Measurements from ENCODE around the gene SLC26A8.

The SLC26A8 gene, protein sequence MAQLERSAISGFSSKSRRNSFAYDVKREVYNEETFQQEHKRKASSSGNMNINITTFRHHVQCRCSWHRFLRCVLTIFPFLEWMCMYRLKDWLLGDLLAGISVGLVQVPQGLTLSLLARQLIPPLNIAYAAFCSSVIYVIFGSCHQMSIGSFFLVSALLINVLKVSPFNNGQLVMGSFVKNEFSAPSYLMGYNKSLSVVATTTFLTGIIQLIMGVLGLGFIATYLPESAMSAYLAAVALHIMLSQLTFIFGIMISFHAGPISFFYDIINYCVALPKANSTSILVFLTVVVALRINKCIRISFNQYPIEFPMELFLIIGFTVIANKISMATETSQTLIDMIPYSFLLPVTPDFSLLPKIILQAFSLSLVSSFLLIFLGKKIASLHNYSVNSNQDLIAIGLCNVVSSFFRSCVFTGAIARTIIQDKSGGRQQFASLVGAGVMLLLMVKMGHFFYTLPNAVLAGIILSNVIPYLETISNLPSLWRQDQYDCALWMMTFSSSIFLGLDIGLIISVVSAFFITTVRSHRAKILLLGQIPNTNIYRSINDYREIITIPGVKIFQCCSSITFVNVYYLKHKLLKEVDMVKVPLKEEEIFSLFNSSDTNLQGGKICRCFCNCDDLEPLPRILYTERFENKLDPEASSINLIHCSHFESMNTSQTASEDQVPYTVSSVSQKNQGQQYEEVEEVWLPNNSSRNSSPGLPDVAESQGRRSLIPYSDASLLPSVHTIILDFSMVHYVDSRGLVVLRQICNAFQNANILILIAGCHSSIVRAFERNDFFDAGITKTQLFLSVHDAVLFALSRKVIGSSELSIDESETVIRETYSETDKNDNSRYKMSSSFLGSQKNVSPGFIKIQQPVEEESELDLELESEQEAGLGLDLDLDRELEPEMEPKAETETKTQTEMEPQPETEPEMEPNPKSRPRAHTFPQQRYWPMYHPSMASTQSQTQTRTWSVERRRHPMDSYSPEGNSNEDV

DNA sequence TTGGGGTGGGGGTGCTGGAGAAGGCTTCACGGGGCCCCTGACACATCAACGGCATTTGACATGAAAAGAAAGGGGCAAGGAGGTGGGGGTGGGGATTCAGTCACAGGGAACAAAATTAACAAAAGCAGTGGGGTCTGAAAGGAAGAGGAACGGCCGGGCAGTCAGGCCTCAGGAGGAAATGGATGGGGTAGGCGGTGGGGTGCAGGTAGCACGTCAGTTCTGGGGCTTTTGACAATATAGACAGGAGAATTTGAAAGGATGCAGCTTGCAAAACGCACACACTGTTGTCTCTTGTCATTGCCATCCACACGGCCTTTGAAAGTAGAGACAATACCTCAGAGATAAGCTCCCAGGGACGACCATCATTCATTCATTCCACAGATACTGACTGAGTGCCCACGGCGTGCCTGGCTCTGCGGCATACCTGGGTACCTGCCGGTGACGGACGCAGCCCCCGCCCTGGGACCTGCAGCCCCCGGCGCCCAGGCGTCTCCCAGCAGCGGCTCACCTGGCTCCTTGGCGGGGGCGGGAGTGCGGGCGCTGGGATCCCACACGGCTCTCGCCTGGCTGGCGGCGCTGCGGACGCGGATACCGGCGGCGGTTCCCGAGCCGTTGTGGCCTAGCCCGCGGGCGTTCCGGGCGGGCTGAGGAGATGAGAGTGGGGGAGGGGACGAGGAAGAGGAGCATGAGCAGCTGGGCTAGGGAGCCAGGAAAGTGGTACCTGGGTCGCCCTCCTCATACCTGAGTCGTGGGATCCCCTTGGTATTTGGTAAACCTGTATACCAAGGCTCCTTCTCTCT, at the start of gene SLC26A8:
TSS of gene SLC26A8 (minus strand) at position 646 of the 800 bp plus-strand sequence. CDS start 4,934 bp downstream, outside the sequence.
- DNase-seq (ENCODE audit: low spot score), result no peak

DNA sequence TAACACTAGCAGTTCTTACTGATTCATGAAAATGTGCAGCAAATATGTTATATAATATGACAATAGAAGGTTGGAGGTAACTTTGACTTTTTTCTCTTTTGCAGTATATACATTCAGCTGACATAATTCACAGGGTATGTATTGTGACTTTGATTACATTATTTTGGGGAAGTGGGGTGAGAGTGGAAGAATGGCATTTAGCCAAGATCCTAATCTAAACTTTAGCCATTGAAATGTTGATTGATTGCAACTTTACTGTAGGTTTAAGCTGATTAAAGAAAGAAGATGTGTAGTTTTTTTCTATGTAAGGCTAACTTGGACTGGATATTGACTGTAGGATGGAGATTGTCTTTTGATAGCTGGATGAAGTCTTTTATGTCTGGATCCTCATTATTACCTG, 49.1 kb upstream of the SLC26A8 start:
- no peak for DNase-seq (ENCODE audit: low spot score)

DNA sequence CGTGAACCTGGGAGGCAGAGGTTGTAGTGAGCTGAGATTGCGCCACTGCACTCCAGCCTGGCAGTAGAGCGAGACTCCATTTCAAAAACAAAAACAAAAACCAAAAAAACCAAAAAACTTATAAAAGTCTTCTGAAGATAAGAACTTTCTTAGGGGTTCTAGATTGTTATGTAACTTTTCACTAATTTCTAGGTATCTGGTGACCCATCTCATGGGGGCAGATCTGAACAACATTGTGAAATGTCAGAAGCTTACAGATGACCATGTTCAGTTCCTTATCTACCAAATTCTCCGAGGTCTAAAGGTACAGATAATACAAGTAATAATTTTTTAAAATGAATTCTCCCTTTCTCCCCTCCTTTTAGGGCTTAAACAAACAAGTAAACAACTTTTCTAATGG, 48.2 kb upstream of the SLC26A8 start:
- no peak for DNase-seq (ENCODE audit: low spot score)

DNA sequence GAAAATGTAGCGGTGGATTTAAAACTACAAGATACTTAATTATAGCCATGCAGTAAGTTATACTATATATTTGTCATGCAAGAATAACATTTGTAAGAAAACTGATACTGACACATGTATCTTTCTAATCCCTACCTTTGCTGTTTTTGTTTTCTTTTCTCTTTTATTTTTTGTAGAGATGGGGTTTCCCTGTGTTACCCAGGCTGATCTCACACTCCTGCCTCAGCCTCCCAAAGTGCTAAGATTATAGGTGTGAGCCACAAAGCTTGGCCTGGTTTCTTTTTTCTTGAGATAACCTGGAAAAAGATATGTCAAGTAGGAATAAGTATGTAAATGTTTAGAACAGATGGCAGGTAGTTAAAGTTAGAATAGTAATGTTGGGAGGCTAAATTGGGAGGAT, 47.3 kb upstream of the SLC26A8 start:
- no peak for DNase-seq (ENCODE audit: low spot score)

DNA sequence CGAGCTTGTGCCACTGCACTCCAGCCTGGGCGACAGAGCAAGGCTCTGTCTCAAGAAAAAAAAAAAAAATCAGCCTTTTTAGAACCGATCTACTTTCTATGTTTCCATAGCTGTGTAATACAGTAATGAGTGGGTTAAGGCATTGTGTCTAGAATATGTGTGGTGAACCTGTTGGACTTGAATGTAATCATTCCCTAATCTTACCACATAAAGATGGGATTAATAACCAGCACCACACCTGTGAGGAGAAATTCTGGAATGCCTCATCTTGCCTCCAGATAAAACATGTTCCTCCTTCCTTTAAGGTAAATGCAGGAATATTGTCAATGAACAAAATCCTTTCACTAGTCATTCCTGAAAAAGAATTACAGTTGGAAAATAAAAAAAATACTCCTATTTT, 46.8 kb upstream of the SLC26A8 start:
- DNase-seq (ENCODE audit: low spot score), result no peak

DNA sequence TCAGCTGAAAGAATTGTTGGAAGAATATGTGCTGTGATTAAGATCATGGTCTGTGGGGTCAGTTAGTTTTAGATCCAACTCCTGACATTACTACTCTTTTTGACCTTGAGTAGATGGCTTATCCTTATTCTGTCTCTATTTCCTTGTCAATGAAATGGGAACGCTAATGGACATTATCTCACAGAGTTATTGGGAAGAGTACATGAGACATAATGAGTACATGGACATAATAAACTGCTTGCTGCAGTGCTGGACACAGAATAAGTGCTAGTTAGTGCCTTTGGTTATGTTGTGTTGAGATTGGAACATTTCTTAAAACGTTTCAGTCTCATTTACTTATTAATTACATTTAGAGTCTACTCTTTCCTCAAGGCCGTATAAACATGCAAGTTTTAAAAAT, 45.8 kb upstream of the SLC26A8 start:
- no peak for DNase-seq (ENCODE audit: low spot score)

DNA sequence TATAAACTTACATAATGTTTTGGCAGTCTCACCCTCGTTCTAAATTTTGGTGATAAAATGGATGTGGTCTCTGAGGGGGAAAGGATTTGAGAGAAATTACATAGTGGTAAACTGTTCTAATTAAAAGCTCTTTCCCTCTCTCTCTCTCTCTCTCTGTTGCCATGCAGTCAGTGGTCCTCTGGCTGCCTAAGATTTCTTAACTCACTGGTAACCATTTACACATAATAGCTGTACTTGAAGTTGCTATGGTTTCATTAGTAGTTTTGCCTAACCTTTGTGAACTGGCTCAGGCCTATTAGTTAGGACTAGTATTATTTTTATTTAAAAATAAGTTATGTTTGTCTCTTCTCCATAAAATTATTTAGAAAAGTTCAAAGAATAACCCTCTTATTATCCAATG, 45.1 kb upstream of the SLC26A8 start:
- no peak for DNase-seq (ENCODE audit: low spot score)

DNA sequence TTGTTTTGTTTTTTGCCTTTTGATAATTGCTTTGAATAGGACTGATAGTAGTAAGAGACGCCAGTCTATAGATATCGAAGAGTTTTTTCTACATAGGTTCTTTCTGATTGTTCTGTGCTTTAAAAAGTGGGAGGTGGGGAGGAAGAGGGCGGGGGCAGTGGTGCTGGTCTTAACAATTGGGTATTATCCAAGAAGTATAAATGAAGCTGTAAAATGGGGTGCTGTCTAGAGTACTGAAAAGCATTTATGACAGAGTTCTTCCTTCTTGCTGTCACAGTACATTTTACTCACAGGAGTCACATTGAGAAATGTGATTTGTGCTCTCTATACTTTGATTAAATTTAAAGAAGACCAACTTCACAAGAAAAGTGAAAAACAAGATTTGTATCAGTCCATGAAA, 44.1 kb upstream of the SLC26A8 start:
- no peak for DNase-seq (ENCODE audit: low spot score)

DNA sequence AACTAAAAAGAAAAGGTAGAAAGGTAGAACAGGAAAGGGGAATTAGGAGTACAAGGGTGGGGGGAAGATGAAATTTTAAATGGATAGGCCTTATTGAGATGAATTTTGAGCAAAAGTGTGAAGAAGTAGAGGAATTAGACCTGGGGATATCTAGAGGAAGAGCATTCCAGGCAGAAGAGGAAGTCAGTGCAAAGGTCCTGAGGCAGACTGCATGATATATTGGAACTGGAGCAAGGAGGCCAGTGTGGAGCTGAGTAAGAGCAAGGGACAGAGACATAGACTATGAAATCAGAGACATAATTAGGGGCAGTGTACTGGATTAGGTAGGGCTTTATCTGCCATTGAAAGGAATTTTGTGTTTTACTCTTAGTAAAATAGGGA, 43.6 kb upstream of the SLC26A8 start:
- DNase-seq (ENCODE audit: low spot score), result no peak

DNA sequence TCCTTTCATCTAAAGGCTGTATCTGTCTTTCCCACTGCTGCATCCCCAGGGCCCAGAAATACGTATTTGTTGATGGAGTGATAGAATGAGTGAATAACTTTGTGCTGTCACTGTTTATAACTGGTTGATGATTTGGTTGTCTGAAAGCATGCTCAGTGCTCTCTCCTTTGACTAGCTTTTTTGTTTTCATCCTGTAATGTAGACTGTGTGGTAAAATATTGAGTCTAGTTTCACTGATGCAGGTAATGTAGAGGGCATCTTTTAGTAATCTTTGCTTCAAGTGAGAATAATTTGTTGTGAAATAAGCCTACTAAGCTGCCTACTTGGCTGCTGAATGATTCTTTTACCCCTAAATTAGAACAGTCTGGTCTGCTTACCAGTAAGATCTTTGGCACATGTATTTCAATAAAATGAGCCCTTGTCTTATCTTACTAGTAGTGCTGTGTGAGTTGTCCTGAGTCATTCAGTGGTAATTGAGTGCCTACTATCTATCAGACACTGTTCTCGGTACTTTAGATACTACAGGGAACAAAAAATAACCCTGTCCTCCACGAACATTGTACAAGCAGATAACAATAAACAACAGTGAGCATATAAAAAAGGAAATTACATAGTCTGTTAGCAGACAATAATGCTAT, 43.1 kb upstream of the SLC26A8 start:
- no peak for DNase-seq (ENCODE audit: low spot score)

DNA sequence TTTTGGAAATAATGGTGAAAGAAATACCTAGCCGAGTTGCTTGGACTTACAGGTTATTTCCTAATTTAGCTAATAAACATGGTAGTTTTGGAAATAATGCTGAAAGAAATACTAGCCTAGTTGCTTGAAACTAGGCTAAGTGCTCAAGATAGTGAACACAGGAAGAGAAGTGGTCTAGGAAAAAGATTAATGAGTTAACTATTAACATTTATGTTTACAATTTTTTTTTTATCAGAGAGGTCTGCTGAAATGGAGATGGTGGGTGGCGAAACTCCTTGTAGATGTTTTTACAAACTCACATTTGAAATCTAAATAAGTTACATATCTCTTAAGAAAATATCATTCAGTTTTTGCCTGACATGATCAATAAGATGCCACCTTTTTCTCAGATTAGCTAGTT, 42.4 kb upstream of the SLC26A8 start:
- DNase-seq (ENCODE audit: low spot score), result no peak

DNA sequence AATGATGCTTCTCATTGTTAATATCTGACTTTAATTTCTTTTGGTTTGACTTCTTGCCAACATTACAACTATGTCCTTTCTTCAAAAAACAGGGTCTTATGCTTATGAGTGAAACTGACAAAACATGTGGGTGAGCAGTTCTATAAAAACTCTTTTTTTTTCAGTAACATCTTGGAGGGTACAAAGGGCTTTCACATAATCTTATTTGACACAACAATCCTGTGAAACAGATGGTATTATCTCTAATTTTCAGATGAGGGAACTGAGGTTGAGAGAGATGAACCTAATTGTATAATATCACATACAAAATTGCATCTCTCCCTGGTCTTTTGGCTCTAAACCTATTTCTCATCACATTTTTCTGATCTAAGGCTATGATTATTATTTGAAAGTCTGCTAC, 41.5 kb upstream of the SLC26A8 start:
- DNase-seq (ENCODE audit: low spot score), result no peak

DNA sequence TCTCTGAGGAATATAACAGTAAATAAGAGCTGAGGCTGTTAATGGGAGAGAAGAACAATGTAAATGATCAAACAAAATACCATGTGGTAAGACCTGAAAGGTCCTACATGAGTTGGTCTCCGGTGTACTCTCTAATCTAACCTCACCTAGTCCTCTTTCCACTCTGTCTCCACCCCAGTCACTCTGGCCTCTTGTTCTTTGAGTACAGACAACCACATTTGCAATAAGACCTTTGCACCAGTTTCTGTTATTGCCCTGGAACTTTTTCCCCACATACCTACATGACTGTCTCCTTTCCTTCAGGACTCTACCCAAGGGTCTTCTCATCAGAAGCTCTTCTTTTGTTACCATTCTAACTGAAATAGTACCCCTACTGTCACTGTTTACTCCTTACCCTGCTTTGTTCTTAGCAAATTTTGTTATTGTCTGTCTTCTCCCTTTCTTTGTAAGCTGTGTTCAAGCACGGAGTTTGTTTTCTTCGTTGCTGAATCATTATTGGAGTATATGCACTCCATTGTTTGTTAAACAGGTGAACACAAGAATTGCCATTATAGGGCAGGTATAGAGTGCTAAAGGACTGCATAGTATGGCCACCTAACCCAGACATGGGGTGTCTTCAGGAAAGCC, 40.4 kb upstream of the SLC26A8 start:
- DNase-seq (ENCODE audit: low spot score), result no peak

DNA sequence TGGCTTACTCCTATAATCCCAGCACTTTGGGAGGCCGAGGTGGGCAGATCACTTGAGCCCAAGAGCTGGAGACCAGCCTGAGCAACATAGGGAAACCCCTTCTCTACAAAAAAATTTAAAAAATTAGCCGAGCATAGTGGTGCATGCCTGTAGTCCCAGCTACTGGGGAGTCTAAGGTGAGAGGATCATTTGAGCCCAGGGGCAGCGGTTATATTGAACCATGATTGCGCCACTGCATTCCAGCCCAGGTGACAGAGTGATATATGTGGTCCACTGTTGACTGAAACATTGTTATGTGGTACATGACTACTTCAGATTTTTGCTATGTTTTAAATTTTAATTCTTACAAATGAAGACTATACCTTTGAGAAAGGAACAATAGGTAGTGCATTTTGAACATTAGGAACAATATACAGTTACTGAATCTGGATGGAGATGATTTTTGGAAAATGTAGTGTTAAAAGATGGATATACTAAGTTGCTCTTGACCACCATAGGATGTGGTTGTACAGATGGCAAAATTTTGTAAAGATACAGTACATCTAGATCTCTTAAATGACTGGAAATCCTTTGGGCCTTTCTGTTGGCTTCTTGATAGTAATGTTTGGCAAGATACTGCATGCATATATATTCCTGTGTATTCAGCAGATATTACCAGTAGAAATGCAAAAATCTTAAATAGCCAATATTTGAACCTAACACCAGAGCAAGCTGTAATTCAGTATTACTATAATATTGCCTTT, 39.0 kb upstream of the SLC26A8 start:
- DNase-seq (ENCODE audit: low spot score), result no peak

DNA sequence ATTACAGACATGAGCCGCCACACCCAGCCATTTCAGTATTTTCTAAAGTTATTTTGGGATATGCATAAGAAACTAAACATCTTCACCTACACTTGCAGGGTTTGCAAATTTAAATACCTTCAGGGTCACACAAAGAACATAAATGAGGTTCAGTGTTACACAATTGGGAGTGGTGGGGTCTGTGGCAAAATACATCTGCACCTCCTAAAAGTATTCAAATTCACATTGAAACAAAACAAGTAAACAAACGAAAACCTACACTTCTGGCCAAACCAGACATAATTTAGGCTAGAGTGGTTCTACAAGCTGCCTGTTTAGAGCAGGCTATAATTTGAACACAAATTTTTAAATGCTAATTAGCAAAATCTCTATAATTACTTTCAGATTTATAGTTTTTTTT, 37.8 kb upstream of the SLC26A8 start:
- DNase-seq (ENCODE audit: low spot score), result no peak

DNA sequence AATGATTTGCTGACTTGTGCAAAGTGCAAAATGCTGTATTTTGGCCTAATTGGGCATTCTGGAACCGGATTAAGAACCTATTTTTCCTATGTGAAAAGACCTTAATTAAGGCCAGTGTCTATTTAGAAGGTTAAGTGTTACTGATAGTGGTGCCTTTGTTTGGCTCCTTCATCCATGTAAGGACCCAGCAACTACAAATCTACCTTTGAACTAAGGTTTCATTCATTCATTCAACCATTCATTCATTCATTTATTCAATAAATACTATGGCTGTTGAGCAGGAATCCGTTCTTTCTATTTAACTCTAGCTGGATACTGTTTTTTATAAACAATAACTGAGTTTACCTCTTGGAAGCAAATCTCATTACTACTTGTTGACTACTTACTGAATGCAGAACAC, 36.8 kb upstream of the SLC26A8 start:
- DNase-seq (ENCODE audit: low spot score), result no peak

DNA sequence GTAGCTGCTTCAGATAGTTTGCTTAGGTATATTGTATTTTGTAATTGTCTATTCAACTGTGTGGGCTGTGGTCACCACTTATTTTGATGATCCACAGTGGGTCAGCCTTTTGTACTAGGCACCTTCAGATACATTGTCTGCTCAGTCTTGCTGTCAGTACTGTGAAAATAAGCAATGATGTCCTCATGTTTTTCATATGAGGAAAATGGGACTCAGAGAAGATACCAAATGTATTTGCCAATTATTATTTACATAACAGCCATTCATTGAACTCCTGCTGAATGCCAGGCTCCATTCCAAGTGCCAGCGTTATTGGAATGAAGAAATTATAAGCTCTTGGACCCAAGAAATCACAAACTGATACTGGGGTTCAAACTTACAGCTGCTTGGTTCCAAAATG, 31.7 kb upstream of the SLC26A8 start:
- DNase-seq (ENCODE audit: low spot score), result no peak

DNA sequence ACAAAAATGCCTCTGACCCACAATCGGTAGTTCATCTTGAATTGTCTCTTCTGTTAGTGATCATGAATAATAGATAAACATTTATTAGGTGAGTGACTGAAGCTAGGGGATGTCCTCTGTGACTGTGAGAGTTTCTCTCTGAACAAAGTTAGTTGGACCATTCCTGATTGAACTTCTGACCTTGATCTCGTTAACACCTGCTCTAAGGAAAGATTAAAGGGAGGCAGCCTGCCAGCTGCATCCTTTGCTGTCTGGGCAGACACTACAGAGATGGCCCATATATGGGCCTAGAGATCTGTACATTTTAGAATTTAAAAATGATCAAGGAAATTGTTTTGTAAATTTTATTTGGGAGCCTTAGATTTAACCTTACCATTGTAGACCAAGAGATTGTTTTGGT, 30.5 kb upstream of the SLC26A8 start:
- no peak for DNase-seq (ENCODE audit: low spot score)

DNA sequence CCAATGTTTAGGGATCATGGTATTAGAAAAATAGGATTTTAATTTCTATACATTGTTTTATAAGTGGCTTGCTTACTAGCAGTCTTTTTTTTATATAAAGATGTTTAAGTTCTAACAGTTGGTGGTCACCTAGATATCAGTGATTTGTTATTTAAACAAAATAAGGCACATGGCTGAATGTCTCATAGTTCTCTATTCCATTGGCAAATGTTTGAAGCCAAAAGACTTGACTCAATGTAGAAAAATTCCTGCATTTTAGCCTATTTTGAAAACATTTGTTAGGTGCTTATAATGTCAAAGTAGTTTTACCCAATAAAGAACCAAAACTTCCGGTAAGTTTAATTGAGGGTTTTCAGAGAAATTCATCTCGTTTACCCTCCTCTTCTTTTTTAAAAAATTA, 30.0 kb upstream of the SLC26A8 start:
- no peak for DNase-seq (ENCODE audit: low spot score)

DNA sequence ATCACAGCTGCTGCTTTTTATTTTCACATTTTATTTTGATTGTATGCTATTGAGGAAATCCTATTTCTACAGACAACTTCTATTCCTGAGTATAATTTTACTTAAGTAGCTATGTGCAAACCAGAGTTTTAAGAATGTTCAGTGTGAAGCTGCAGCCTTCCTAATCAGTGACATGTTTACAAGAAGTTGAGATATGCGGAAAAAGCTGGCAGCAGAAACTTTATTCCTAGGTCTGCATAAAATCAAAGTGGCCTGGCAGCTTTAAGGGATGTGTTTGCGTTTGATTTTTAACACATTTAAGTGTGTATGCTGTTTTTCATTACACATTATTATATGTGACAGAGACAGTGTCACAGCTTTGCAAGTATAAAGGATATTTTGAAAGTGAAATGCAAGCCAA, 29.4 kb upstream of the SLC26A8 start:
- no peak for DNase-seq (ENCODE audit: low spot score)

DNA sequence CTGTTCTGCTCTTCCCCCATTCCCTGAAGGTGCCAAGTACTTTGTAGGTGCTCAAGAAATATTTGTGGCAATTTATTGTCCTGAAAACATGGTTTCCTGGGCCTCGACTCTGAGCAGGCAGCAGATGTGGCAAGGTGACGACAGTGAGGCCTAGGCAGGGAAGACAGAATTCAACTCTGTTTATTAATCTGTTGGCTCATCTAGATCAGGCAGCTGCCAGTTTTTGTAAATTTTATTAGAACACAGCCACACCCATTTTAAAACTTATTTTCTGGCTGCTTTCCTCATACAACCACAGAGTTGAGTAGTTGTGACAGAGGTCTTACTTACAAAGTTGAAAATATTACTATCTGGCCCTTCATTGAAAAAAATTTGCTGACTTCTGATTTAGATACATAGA, 27.7 kb upstream of the SLC26A8 start:
- no peak for DNase-seq (ENCODE audit: low spot score)

Measured in HuH-7.5 (cell line).